ENCODE data around the gene C1orf74.
"Not testable (repeated sequence)": the region's sequence is repeated elsewhere in the genome, so short reads cannot be mapped to it uniquely, and the experiment has no call there.

Gene C1orf74

GRCh38 chr1:209805341-209805781, 21.0 kb upstream of the C1orf74 start:
- DNase-seq, result no peak

- DNase-seq, result no peak
Observed at GRCh38 chr1:209803568-209803967, 19.2 kb upstream of the C1orf74 start.

GRCh38 chr1:209802780-209803152, 18.4 kb upstream of the C1orf74 start:
- no peak for DNase-seq

GRCh38 chr1:209802117-209802779, 17.9 kb upstream of the C1orf74 start:
- DNase-seq, result no peak

- DNase-seq, result no peak
Observed at GRCh38 chr1:209800984-209801834, 16.9 kb upstream of the C1orf74 start.

GRCh38 chr1:209797978-209798639, 13.8 kb upstream of the C1orf74 start:
- no peak for DNase-seq

- not testable (repeated sequence) for DNase-seq
Observed at GRCh38 chr1:209793711-209794110, 9.4 kb upstream of the C1orf74 start.

- DNase-seq, result no peak
Observed at GRCh38 chr1:209791920-209792319, 7.6 kb upstream of the C1orf74 start.

- no peak for DNase-seq
Observed at GRCh38 chr1:209790286-209791193, 6.2 kb upstream of the C1orf74 start.

- DNase-seq, result no peak
Observed at GRCh38 chr1:209789245-209789644, 4.9 kb upstream of the C1orf74 start.

- DNase-seq, result no peak
Observed at GRCh38 chr1:209787551-209787950, 3.2 kb upstream of the C1orf74 start.

GRCh38 chr1:209786146-209786545, 1.8 kb upstream of the C1orf74 start:
- DNase-seq, result no peak

GRCh38 chr1:209785592-209785991, 1.2 kb upstream of the C1orf74 start:
- DNase-seq, result no peak

GRCh38 chr1:209783386-209783785, 973 bp downstream of the C1orf74 start:
- DNase-seq, result no peak

GRCh38 chr1:209780268-209780667, 4.1 kb downstream of the C1orf74 start:
- no peak for DNase-seq

- no peak for DNase-seq
Observed at GRCh38 chr1:209778102-209778501, 6.3 kb downstream of the C1orf74 start.

GRCh38 chr1:209777587-209777986, 6.8 kb downstream of the C1orf74 start:
- DNase-seq, result no peak

- no peak for DNase-seq
Observed at GRCh38 chr1:209775678-209776077, 8.7 kb downstream of the C1orf74 start.

GRCh38 chr1:209774592-209774991, 9.8 kb downstream of the C1orf74 start:
- no peak for DNase-seq

- DNase-seq, result no peak
Observed at GRCh38 chr1:209772126-209772525, 12.2 kb downstream of the C1orf74 start.

GRCh38 chr1:209770636-209771415, 13.5 kb downstream of the C1orf74 start:
- no peak for DNase-seq

GRCh38 chr1:209769971-209770370, 14.4 kb downstream of the C1orf74 start:
- DNase-seq, result no peak

Data from NK-92 treated with Interleukin-12 subunit alpha and Interleukin-12 subunit beta, amount 100 ng/mL, for 24 hours (cell line).